MCF 10A (cell line): Measurements from ENCODE around the gene METRNL. TPM values are rescaled to one million over a fixed set of nuclear protein-coding genes. Genes with fewer than 3 reads are reported as not detected.

Experiments
- BruUV-seq: library from RNA; stranded (reverse); fragments of 400-500 nt; replicated peaks from 2 replicates; lab custom pipeline; 2021; lab: Mats Ljungman, UMichigan
- CTCF ChIA-PET: fragments of 300-600 bp; sonication (Branson Sonifier 250); formaldehyde crosslinking; extraction: SDS; loops from one replicate; lab custom pipeline; 2021; ENCODE audit warnings: antibody characterized with exemption, inconsistent platforms; lab: Yijun Ruan, JAX
- POLR2A ChIA-PET: fragments of 300-600, 350-650 bp; sonication (Branson Sonifier 250); formaldehyde crosslinking; extraction: SDS; loops from one replicate; lab custom pipeline; 2020; ENCODE audit warnings: antibody characterized with exemption, inconsistent platforms; lab: Yijun Ruan, JAX
- DNase-seq: peaks from one replicate; pipeline ENCODE4 v3.0.0-alpha.2; 2018; ENCODE audit not compliant: unreplicated experiment
- H3K27ac Mint-ChIP-seq: one replicate; pipeline ENCODE4 v1.8.0; 2022; ENCODE audit warnings: mild to moderate bottlenecking, low read depth, mixed read lengths; ENCODE audit not compliant: unreplicated experiment
- H3K27me3 Mint-ChIP-seq: one replicate; pipeline ENCODE4 v1.8.0; 2022; ENCODE audit warnings: mixed read lengths; ENCODE audit not compliant: insufficient read depth, unreplicated experiment
- H3K36me3 Mint-ChIP-seq: one replicate; pipeline ENCODE4 v1.8.0; 2022; ENCODE audit warnings: mild to moderate bottlenecking, moderate library complexity, mixed read lengths; ENCODE audit not compliant: insufficient read depth, unreplicated experiment
- H3K4me1 Mint-ChIP-seq: one replicate; pipeline ENCODE4 v1.8.0; 2022; ENCODE audit warnings: mixed read lengths; ENCODE audit not compliant: insufficient read depth, unreplicated experiment
- H3K4me3 Mint-ChIP-seq: one replicate; pipeline ENCODE4 v1.8.0; 2022; ENCODE audit warnings: mild to moderate bottlenecking, moderate library complexity, mixed read lengths; ENCODE audit not compliant: unreplicated experiment
- H3K9me3 Mint-ChIP-seq: one replicate; pipeline ENCODE4 v1.8.0; 2022; ENCODE audit warnings: mixed read lengths; ENCODE audit not compliant: unreplicated experiment
- CTCF ChIP-seq: fragments of 200-600 bp; IDR thresholded peaks from one replicate; pipeline ENCODE4 v1.8.0; 2022; ENCODE audit warnings: antibody characterized with exemption, mild to moderate bottlenecking; ENCODE audit not compliant: unreplicated experiment
- intact Hi-C: fragments of 100-400 bp; cut with micrococcal nuclease; formaldehyde crosslinking; loops from 2 replicates; pipeline ENCODE4 v1.14.1; 2022
- total RNA-seq: library from RNA; stranded (reverse); gene quantifications from 2 replicates; pipeline ENCODE4 v1.2.3, GENCODE V29; 2022

The METRNL gene
- total RNA-seq, 1 experiment from 2014 or later = 14.5 TPM

DNA sequence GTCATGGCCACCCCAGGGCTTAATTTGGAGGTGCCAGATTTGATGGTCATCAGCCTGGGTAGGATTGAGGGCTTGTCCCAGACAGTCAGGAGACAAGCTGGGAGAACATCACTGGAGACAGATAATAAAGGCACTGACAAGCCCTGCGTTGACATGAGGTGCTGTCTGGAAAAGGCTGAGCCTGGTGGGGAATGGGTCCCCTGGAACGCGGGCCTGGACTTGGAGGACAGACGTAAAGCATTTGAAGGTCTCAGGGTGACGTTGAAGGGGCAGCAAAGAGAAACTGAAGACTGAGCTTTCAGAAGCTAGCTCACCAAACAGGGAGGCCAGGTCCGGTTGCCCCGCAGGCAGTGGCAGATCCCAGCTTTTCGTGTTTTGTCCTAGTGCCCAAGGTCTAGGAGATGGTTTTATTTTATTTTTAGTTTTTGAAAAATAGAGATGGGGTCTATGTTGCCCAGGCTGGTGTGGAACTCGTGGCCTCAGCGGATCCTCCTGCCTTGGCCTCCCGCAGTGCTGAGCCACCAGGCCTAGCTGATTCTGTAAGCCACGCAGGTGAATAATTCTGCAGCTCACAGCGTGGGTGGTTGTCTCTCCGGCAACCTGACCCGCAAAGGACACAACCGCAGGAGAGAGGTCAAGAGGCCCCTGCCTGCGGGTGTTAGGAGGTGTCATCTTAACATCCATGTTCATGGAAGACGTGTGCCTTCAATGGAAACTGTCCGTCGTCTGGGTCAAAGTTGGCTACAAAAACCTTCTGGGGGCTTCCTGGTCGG, 37.6 kb downstream of the METRNL start:
- ChIA-PET POLR2A (interaction anchor here (0.5 kb wide), 1 partner anchor 14 kb away, joined by 3 read pairs; no protein-coding TSS in a partner anchor), CTCF (no interaction called here)
- intact Hi-C loops = no loop called here

DNA sequence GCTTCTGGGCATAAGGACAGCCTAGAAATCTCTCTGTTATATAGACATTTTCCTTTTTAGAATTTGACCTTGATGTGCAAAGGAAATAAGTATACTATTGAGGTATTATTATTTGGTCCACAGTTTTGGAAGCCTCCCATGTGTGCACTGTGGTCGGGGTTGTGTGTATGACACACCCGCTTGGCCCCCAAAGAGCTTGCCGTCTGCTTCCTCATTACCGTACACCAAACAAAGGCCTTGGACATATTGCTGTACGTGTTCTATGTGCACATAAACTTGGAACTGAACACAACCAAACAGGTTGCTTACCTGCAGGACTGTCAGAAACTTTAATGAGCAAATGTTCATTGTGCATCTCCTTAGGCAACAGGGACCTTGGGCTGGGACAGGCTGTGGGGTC, 38.2 kb downstream of the METRNL start:
- TF ChIP-seq CTCF = no peak
- no peak for DNase-seq
- Mint-ChIP-seq H3K27ac (no peak overlapping the region), H3K4me1 (no peaks in the 10 kb centered on the region), H3K27me3 (peaks cover 40% of the 10 kb centered on the region), H3K36me3 (peaks cover 3% of the 10 kb centered on the region), H3K9me3 (no peaks in the 10 kb centered on the region), H3K4me3 (no peak overlapping the region)
- POLR2A ChIA-PET = no interaction called here
- BruUV-seq = no TSS peak
- CTCF ChIA-PET = no interaction called here
- intact Hi-C loops = no loop called here

More for the DNA sequence above, 37.6 kb downstream of the METRNL start:
- no peak overlapping the region for H3K4me3 Mint-ChIP-seq
- H3K36me3 Mint-ChIP-seq = no peaks in the 10 kb centered on the region
- TF ChIP-seq CTCF = no peak
- no peaks in the 10 kb centered on the region for H3K9me3 Mint-ChIP-seq
- H3K27ac Mint-ChIP-seq = no peak overlapping the region
- no TSS peak for BruUV-seq
- no peak for DNase-seq
- peaks cover 34% of the 10 kb centered on the region for H3K27me3 Mint-ChIP-seq
- H3K4me1 Mint-ChIP-seq = no peaks in the 10 kb centered on the region

GRCh38 chr17:83118071-83118841, 38.8 kb downstream of the METRNL start:
- intact Hi-C loops = no loop called here
- DNase-seq = no peak
- CTCF ChIA-PET = no interaction called here
- H3K27me3 Mint-ChIP-seq = peaks cover 47% of the 10 kb centered on the region
- POLR2A ChIA-PET = no interaction called here
- no peaks in the 10 kb centered on the region for H3K4me1 Mint-ChIP-seq
- no peak overlapping the region for H3K4me3 Mint-ChIP-seq
- no peak overlapping the region for H3K27ac Mint-ChIP-seq
- no peaks in the 10 kb centered on the region for H3K9me3 Mint-ChIP-seq
- H3K36me3 Mint-ChIP-seq = peaks cover 6% of the 10 kb centered on the region
- BruUV-seq = no TSS peak
- no peak for TF ChIP-seq CTCF
